ENCODE data around the gene LENG1.

GRCh38 chr19:54207983-54208783 lies 48.7 kb upstream of the LENG1 start:
- TF ChIP-seq CTCF (IDR thresholded peaks at IDR 0.05) = no peak
- peak; percentile 7 to 51 (median 26) for TF ChIP-seq POLR2AphosphoS5 (IDR thresholded peaks at IDR 0.05)
- TF ChIP-seq POLR2A (IDR thresholded peaks at IDR 0.05) = peak in 1 of 2 donors; percentile 18
- TF ChIP-seq EP300 (IDR thresholded peaks at IDR 0.05) = peak in 2 of 4 donors; percentile 28 to 68
